Calu3 (cell line): ENCODE measurements around the gene CCL20. TPM values are rescaled to one million over a fixed set of nuclear protein-coding genes. Genes with fewer than 3 reads are reported as not detected.
A peak's percentile ranks its signal among the peaks of the same experiment; 100 is the strongest.

Experiments
- BruUV-seq: library from RNA; stranded (reverse); fragments of 400-500 nt; replicated peaks from 2 replicates; lab custom pipeline; 2021; lab: Mats Ljungman, UMichigan
- CTCF ChIA-PET: fragments of 300-600 bp; sonication (Branson Sonifier 250); formaldehyde crosslinking; loops from one replicate; lab custom pipeline; 2022; ENCODE audit warnings: antibody characterized with exemption; lab: Charles Lee
- DNase-seq: peaks from one replicate; pipeline ENCODE4 v3.0.0; 2022
- H3K27ac Mint-ChIP-seq: one replicate; pipeline ENCODE4 v1.8.0; 2022; ENCODE audit warnings: mixed read lengths; ENCODE audit not compliant: unreplicated experiment
- H3K27me3 Mint-ChIP-seq: one replicate; pipeline ENCODE4 v1.8.0; 2022; ENCODE audit warnings: mixed read lengths; ENCODE audit not compliant: unreplicated experiment
- H3K36me3 Mint-ChIP-seq: one replicate; pipeline ENCODE4 v1.8.0; 2022; ENCODE audit warnings: mild to moderate bottlenecking, moderate library complexity, mixed read lengths; ENCODE audit not compliant: insufficient read depth, unreplicated experiment
- H3K4me1 Mint-ChIP-seq: one replicate; pipeline ENCODE4 v1.8.0; 2022; ENCODE audit warnings: mild to moderate bottlenecking, low read depth, mixed read lengths; ENCODE audit not compliant: unreplicated experiment
- H3K4me3 Mint-ChIP-seq: one replicate; pipeline ENCODE4 v1.8.0; 2022; ENCODE audit warnings: mild to moderate bottlenecking, low read depth, moderate library complexity, mixed read lengths; ENCODE audit not compliant: unreplicated experiment
- H3K9me3 Mint-ChIP-seq: one replicate; pipeline ENCODE4 v1.8.0; 2022; ENCODE audit warnings: low read depth, mixed read lengths; ENCODE audit not compliant: unreplicated experiment
- CTCF ChIP-seq: fragments of 200-600 bp; IDR thresholded peaks from one replicate; pipeline ENCODE4 v1.8.0; 2022; ENCODE audit warnings: antibody characterized with exemption; ENCODE audit not compliant: unreplicated experiment
- intact Hi-C: fragments of 100-400 bp; cut with micrococcal nuclease; formaldehyde crosslinking; loops from one replicate; pipeline ENCODE4 v1.10.0; 2022; ENCODE audit not compliant: unreplicated experiment
- total RNA-seq: library from RNA; stranded (reverse); gene quantifications from 2 replicates; pipeline ENCODE4 v1.2.3, GENCODE V29; 2022

The CCL20 gene
- total RNA-seq, 1 experiment from 2014 or later, result 39.9 TPM

- intact Hi-C loops, result loop anchor here (5.0 kb wide), 1 partner anchor 453 kb away; no protein-coding TSS in a partner anchor
- peaks cover 38% of the 10 kb centered on the region for H3K4me1 Mint-ChIP-seq
- no peak for DNase-seq
- peak overlapping the region; percentile 3 for H3K27ac Mint-ChIP-seq
- H3K27me3 Mint-ChIP-seq, result no peaks in the 10 kb centered on the region
- CTCF ChIA-PET, result no interaction called here
- no TSS peak for BruUV-seq
- no peak for TF ChIP-seq CTCF
- H3K9me3 Mint-ChIP-seq, result no peaks in the 10 kb centered on the region
- H3K36me3 Mint-ChIP-seq, result peaks cover 6% of the 10 kb centered on the region
- H3K4me3 Mint-ChIP-seq, result no peak overlapping the region
Observed at GRCh38 chr2:227860221-227860641, 46.6 kb downstream of the CCL20 start.

GRCh38 chr2:227861011-227861410 is 47.4 kb downstream of the CCL20 start:
- H3K27me3 Mint-ChIP-seq, result no peaks in the 10 kb centered on the region
- no peaks in the 10 kb centered on the region for H3K9me3 Mint-ChIP-seq
- H3K27ac Mint-ChIP-seq, result no peak overlapping the region
- no peak overlapping the region for H3K4me3 Mint-ChIP-seq
- DNase-seq, result no peak
- CTCF ChIA-PET, result no interaction called here
- BruUV-seq, result no TSS peak
- peaks cover 38% of the 10 kb centered on the region for H3K4me1 Mint-ChIP-seq
- no peak for TF ChIP-seq CTCF
- peaks cover 6% of the 10 kb centered on the region for H3K36me3 Mint-ChIP-seq
- intact Hi-C loops, result loop anchor here (5.0 kb wide), 1 partner anchor 454 kb away; no protein-coding TSS in a partner anchor

GRCh38 chr2:227862227-227862740 is 48.6 kb downstream of the CCL20 start:
- CTCF ChIA-PET, result interaction anchor here (0.6 to 1.8 kb wide), 19 partner anchors 8 to 732 kb away, joined by 3 to 21 read pairs (median 4); partner anchors contain the start of genes CCL20 and DAW1
- Mint-ChIP-seq H3K27ac (peak overlapping the region; percentile 69), H3K4me1 (peaks cover 38% of the 10 kb centered on the region), H3K9me3 (no peaks in the 10 kb centered on the region), H3K36me3 (peaks cover 6% of the 10 kb centered on the region), H3K4me3 (no peak overlapping the region), H3K27me3 (no peaks in the 10 kb centered on the region)
- BruUV-seq, result no TSS peak
- intact Hi-C loops, result loop anchor here (1.0 to 5.0 kb wide), 4 partner anchors 44 to 455 kb away; no protein-coding TSS in a partner anchor
- DNase-seq, result peak; percentile 63
- peak; percentile 49 for TF ChIP-seq CTCF

- BruUV-seq, result no TSS peak
- intact Hi-C loops, result loop anchor here (1.0 to 5.0 kb wide), 5 partner anchors 21 to 456 kb away; no protein-coding TSS in a partner anchor
- DNase-seq, result peak; percentile 57
- Mint-ChIP-seq H3K36me3 (peaks cover 6% of the 10 kb centered on the region), H3K27me3 (no peaks in the 10 kb centered on the region), H3K4me1 (peaks cover 38% of the 10 kb centered on the region), H3K27ac (peak overlapping the region; percentile 69), H3K9me3 (no peaks in the 10 kb centered on the region), H3K4me3 (peak overlapping the region; percentile 4)
- CTCF ChIA-PET, result interaction anchor here (0.6 to 1.8 kb wide), 19 partner anchors 9 to 733 kb away, joined by 3 to 21 read pairs (median 4); partner anchors contain the start of genes CCL20 and DAW1
- TF ChIP-seq CTCF, result no peak
Observed at GRCh38 chr2:227862741-227863588, 49.3 kb downstream of the CCL20 start.
